ENCODE results near the gene IRAK2.

IRAK2 gene, protein sequence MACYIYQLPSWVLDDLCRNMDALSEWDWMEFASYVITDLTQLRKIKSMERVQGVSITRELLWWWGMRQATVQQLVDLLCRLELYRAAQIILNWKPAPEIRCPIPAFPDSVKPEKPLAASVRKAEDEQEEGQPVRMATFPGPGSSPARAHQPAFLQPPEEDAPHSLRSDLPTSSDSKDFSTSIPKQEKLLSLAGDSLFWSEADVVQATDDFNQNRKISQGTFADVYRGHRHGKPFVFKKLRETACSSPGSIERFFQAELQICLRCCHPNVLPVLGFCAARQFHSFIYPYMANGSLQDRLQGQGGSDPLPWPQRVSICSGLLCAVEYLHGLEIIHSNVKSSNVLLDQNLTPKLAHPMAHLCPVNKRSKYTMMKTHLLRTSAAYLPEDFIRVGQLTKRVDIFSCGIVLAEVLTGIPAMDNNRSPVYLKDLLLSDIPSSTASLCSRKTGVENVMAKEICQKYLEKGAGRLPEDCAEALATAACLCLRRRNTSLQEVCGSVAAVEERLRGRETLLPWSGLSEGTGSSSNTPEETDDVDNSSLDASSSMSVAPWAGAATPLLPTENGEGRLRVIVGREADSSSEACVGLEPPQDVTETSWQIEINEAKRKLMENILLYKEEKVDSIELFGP

DNA sequence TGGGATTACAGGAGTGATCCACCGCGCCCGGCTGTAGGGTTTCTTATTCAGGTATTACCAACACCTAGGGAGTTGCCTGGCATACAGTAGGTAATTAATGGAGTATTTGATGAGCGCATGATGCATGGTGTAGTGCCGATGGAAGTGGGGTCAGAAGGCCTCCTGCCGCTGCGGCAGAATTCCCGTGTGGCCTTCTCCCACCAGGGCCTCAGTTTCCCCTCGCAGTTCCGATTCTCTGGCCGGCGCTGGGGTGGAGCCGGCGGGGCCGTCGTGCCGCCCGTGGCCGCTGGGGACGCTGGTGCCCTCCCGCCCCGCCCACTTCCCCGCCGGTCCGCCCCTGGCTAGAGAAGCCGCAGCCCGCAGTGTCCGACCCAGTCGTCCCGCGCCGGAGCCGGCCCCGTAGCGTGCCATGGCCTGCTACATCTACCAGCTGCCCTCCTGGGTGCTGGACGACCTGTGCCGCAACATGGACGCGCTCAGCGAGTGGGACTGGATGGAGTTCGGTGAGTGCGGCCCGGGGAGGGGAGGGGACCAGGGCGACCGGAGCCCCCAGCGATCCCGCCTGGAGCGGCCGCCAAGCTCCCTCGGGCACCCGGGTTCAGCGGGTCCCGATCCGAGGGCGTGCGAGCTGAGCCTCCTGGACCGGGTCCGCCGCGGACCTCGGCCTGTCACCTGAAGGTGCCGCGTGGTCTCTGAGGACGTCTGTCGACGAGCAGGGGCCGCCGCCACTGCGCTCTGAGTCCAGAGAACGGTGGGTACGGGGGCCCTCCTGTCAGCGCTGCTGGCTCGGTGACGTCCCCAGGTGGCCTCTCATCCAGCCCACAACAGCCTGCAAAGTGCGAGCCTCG, at the start of gene IRAK2:
TSS of gene IRAK2 (plus strand) at position 374 of the 848 bp plus-strand sequence. CDS start at position 410, 36 bp downstream.
- TF ChIP-seq MYC (IDR thresholded peaks at IDR 0.05; ENCODE audit: low read depth, low read length) = no peak
- TF ChIP-seq CTCF (IDR thresholded peaks at IDR 0.05; ENCODE audit: low read depth, low read length) = peak; percentile 54
- DNase-seq (ENCODE audit: low read depth) = peak; percentile 63
- H3K4me3 ChIP-seq (ENCODE audit: low read depth, low read length) = peak within 1 kb of the TSS; percentile 50

GRCh38 chr3:10115326-10116137, 49.2 kb upstream of the IRAK2 start, which contains the start of gene BRK1:
BRK1 (plus strand) TSS chr3:10115675; CDS start chr3:10115702, 27 bp downstream.
- peak; percentile 97 for TF ChIP-seq POLR2A (IDR thresholded peaks at IDR 0.05; ENCODE audit: extremely low read depth, insufficient read length)
- TF ChIP-seq CTCF (IDR thresholded peaks at IDR 0.05; ENCODE audit: low read depth, low read length) = no peak
- TF ChIP-seq MYC (IDR thresholded peaks at IDR 0.05; ENCODE audit: low read depth, low read length) = peak; percentile 91
- peak; percentile 82 for TF ChIP-seq MAX (IDR thresholded peaks at IDR 0.05; ENCODE audit: low read depth, low read length)
- H3K4me3 ChIP-seq (ENCODE audit: low read depth, low read length) = peak within 1 kb of the TSS; percentile 99
- DNase-seq (ENCODE audit: low read depth) = peak; percentile 97

GRCh38 chr3:10116138-10116460, 48.6 kb upstream of the IRAK2 start:
- peak; percentile 54 for DNase-seq (ENCODE audit: low read depth)

GRCh38 chr3:10116928-10117327, 47.8 kb upstream of the IRAK2 start:
- DNase-seq (ENCODE audit: low read depth) = no peak
- TF ChIP-seq MYC (IDR thresholded peaks at IDR 0.05; ENCODE audit: low read depth, low read length) (no peak), POLR2A (IDR thresholded peaks at IDR 0.05; ENCODE audit: extremely low read depth, insufficient read length) (no peak), CTCF (IDR thresholded peaks at IDR 0.05; ENCODE audit: low read depth, low read length) (no peak), MAX (IDR thresholded peaks at IDR 0.05; ENCODE audit: low read depth, low read length) (no peak)
- peak overlapping the region; percentile 99 for H3K4me3 ChIP-seq (ENCODE audit: low read depth, low read length)

More at GRCh38 chr3:10116138-10116460, 48.6 kb upstream of the IRAK2 start:
- peak overlapping the region; percentile 99 for H3K4me3 ChIP-seq (ENCODE audit: low read depth, low read length)
- TF ChIP-seq CTCF (IDR thresholded peaks at IDR 0.05; ENCODE audit: low read depth, low read length) (no peak), MAX (IDR thresholded peaks at IDR 0.05; ENCODE audit: low read depth, low read length) (no peak), MYC (IDR thresholded peaks at IDR 0.05; ENCODE audit: low read depth, low read length) (no peak), POLR2A (IDR thresholded peaks at IDR 0.05; ENCODE audit: extremely low read depth, insufficient read length) (no peak)

DNA sequence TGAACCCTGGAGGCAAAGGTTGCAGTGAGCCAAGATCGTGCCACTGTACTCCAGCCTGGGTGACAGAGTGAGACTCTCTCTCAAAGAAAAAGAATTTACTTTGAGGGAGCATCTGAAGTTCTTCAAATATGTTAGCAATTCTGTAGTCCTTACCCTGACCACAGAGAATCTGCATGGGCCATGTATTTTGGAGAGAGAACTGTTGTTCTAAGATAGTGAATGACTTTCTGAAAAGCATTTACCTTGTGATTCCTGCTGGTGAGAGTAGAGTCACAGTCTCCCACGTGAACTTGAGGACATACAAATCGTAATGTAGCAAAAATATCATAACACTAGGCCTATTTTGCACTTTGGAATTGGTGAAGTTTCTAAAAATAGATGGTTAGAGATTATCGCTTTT, 45.3 kb upstream of the IRAK2 start:
- DNase-seq (ENCODE audit: low read depth) = no peak
- TF ChIP-seq MAX (IDR thresholded peaks at IDR 0.05; ENCODE audit: low read depth, low read length) = no peak
- no peak for TF ChIP-seq MYC (IDR thresholded peaks at IDR 0.05; ENCODE audit: low read depth, low read length)
- TF ChIP-seq POLR2A (IDR thresholded peaks at IDR 0.05; ENCODE audit: extremely low read depth, insufficient read length) = no peak
- no peak for TF ChIP-seq CTCF (IDR thresholded peaks at IDR 0.05; ENCODE audit: low read depth, low read length)
- no peak overlapping the region for H3K4me3 ChIP-seq (ENCODE audit: low read depth, low read length)
